Raji (cell line): ENCODE data around the gene GTPBP10.

Experiments
- POLR2A ChIP-seq: IDR thresholded peaks from 2 replicates; pipeline ENCODE4 v1.6.1; 2011; ENCODE audit warnings: low read depth, low read length, control low read depth; ENCODE audit not compliant: insufficient read depth

The GTPBP10 gene

GRCh38 chr7:90345016-90345415, 1.5 kb upstream of the GTPBP10 start:
- TF ChIP-seq POLR2A: no peak

GRCh38 chr7:90345595-90346335, 751 bp upstream of the GTPBP10 start:
- TF ChIP-seq POLR2A: no peak

GRCh38 chr7:90347759-90348158, 1.2 kb downstream of the GTPBP10 start:
- no peak for TF ChIP-seq POLR2A

GRCh38 chr7:90349305-90349704, 2.8 kb downstream of the GTPBP10 start:
- no peak for TF ChIP-seq POLR2A

- TF ChIP-seq POLR2A: no peak
These were observed 5.5 kb downstream of the GTPBP10 start for GRCh38 chr7:90351987-90352386.

- TF ChIP-seq POLR2A: no peak
These were observed 36.9 kb downstream of the GTPBP10 start for GRCh38 chr7:90383422-90383821.

- TF ChIP-seq POLR2A: no peak
These were observed 37.3 kb downstream of the GTPBP10 start for GRCh38 chr7:90383861-90384260.

GRCh38 chr7:90384433-90384832, 37.9 kb downstream of the GTPBP10 start:
- no peak for TF ChIP-seq POLR2A

- no peak for TF ChIP-seq POLR2A
These were observed 41.1 kb downstream of the GTPBP10 start for GRCh38 chr7:90387470-90388240.

- TF ChIP-seq POLR2A: no peak
These were observed 44.4 kb downstream of the GTPBP10 start for GRCh38 chr7:90390926-90391325.

- TF ChIP-seq POLR2A: no peak
These were observed 45.0 kb downstream of the GTPBP10 start for GRCh38 chr7:90391488-90391887.

- TF ChIP-seq POLR2A: no peak
These were observed 49.9 kb downstream of the GTPBP10 start for GRCh38 chr7:90396420-90396819.

GRCh38 chr7:90401989-90402388, 55.5 kb downstream of the GTPBP10 start:
- no peak for TF ChIP-seq POLR2A

GRCh38 chr7:90402785-90403173, 56.3 kb downstream of the GTPBP10 start:
- no peak for TF ChIP-seq POLR2A

- peak; percentile 57; the same call in 1 of the 2 replicates for TF ChIP-seq POLR2A
These were observed 56.9 kb downstream of the GTPBP10 start, which contains the start of gene CLDN12 for GRCh38 chr7:90403174-90404113. TSS of gene CLDN12 (plus strand) at chr7:90403461. CDS start at chr7:90412677, 9,216 bp downstream.
